ENCODE measurements around the gene ARMS2.

ARMS2 gene

GRCh38 chr10:122494833-122495232 is 40.4 kb downstream of the ARMS2 start:
- no peak for DNase-seq

DNA sequence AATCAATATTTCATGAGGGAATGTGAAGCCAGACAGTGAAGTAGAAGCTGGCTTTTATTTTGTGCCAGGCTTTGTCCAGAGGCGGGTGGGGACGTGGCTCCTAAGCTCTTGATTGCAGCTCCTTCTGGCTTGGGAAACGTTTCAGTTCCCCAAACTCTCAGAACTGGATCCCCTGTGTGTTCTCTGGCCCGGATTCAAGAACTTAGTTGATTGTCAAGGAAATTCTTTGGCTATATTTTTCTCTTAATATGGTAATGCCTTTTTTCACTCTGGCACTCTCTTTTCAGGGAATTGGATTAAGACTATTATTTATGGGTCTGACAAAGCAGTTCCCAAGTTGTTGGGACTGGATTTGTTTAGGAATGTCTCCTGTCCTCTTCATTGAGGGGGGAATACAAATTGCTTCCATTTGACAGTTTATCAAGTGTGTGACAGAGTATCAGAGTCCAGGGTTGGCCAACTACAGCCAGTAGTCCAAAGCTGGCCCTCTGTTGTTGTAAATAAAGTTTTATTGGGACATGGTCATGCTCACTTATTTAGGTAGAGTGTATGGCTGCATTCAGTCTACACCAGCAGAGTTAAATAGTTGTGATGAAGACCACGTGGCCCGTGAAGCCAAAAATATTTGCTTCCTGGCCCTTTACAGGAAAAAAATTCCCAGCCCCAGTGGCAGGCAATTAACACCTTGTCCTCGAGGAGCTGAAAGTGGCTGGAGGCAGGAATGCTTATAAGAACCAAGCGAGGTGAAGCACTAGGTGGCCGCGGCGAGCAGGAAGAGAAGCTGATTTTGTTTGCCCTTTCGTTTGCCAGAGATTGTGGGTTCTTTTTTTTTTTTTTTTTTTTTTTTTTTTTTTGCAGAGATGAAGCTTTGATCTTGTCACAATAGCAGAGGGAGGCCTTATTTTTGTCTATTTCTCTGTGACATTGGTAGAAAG is 41.2 kb downstream of the ARMS2 start:
- DNase-seq, result no peak

DNA sequence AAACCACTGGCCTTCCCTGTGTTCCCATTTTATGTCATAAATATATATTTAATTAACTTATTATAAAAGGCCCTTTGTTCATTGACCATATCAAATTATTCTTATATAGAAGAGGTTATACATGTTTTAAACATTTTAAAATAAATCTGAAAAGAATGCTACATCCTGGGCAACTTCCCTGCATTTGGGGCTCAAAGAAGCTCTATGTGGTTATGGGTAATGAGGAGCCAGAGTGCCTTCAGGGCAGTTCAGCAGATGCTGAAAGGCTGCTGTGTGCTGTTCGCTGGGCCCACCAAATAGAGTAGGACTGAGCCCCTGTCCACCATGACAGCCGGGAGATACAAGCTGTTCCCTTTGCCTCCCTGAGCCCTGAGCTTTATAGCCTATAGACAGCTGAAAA is 42.8 kb downstream of the ARMS2 start:
- no peak for DNase-seq

- DNase-seq, result no peak
Observed at GRCh38 chr10:122498521-122498920, 44.1 kb downstream of the ARMS2 start.

DNA sequence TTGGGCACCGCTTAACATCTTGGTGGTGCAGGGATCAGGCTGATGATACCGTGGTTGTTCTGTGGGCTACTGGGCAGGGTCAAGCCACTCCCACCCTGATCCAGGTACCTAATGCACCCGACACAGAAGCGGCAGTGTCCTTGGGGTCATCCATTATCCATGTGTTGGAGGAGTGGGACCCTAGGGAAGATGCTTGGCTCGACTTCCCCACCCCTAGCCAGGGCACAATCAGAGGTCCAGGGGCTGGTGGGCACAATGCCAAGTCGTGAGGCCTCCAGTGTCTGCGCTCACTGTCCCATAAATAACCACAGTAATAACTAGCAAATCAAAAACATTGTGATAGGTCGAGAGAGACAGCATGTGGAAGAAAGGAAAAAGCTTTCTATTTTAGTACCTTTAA is 44.6 kb downstream of the ARMS2 start:
- no peak for DNase-seq

DNA sequence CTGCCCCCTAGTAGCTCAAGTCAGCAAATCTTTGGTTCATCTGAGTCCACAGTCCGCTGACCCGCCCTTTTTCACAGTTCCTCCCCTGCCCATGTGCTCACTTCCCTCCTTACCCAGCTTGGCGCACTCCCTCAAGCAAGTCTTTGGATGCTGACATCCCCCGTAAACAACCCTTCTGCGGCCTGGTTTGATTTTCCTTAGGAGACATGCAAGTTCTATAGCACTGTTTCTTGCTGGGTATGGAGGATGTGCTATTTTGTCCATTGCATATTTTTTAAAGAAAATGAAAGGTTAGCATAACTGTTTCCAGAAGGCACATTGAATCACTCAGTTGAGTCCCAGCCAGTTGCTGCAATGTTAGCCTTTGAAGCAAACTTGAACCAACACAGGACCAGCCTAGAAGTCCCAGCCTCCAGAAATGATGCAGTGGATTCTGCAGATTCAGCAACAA is 45.1 kb downstream of the ARMS2 start:
- DNase-seq, result no peak

DNA sequence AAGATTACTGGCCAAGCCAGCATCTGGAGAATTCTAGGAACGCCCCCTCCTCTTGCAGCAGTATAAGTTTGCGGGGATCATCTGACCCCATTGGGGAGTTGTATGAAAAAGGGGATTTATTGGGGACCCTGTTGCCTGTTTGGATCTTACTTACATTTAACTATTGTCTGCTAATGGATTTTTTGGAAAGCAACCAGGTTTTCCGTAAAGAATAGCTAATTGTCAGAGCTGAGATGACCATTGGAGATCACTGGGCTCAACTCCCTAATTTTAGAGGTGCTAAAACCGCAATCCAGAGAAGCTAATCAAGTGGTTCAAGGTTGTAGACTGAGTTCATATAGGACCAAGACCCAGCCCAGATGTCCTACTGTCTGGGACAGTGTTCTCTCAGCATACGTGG is 45.7 kb downstream of the ARMS2 start:
- DNase-seq, result no peak

DNA sequence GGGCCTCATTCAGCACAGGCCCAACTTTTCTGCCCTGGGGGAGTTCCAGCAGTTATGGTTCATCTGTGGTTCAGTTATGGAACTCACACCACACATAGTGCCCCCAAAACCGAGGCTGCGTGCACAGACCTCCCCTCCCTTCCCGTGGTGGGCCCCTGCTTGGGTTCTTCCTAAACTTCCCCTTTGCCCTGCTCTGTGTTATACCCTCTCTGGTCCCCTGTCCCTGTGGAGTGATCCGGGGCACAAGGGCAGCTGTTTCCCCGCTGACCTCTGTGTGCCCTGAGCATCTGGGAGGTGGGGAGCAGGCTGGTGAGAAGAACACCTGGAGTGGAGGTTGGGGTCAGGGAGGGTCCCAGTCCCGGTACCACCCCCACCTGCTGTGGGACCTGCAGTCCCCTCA is 46.3 kb downstream of the ARMS2 start:
- DNase-seq, result no peak

GRCh38 chr10:122503012-122503411 is 48.6 kb downstream of the ARMS2 start:
- DNase-seq, result no peak

- DNase-seq, result no peak
Observed at GRCh38 chr10:122503886-122504609, 49.6 kb downstream of the ARMS2 start.

DNA sequence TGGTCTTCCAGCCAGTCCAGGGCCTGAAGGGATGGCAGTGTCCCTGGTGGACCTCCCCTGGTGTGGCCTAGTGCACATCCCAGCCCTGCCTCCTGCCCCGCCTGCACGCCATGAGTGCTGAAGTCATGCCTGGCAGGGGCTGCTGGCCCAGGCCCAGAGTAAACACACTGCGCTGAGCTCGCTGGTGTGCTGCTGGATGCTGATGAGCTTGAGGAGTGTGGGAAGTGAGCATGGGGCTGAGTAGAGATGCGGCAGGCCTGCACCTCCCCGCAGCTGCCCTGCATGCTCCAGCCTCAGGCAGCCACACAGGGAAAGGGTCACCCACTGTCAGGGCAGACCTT is 50.1 kb downstream of the ARMS2 start:
- no peak for DNase-seq

GRCh38 chr10:122505011-122505410 is 50.6 kb downstream of the ARMS2 start:
- DNase-seq, result no peak

- no peak for DNase-seq
Observed at GRCh38 chr10:122505885-122506645, 51.6 kb downstream of the ARMS2 start.

Data from right kidney (tissue), 1 donor.